Stimulated activated CD8-positive, alpha-beta memory T cell treated with anti-CD3 and anti-CD28 coated beads, Interleukin-15, amount 100 ng/mL, for 1 hour (primary cell): Measurements from ENCODE around the gene ARHGAP28.

Experiments
- DNase-seq: peaks from one replicate; pipeline ENCODE4 v3.0.0-alpha.2; 2020; ENCODE audit warnings: low read depth

ARHGAP28 gene

GRCh38 chr18:6732952-6733351 is 3.4 kb downstream of the ARHGAP28 start:
- no peak for DNase-seq

GRCh38 chr18:6733758-6734157 is 4.2 kb downstream of the ARHGAP28 start:
- no peak for DNase-seq

DNA sequence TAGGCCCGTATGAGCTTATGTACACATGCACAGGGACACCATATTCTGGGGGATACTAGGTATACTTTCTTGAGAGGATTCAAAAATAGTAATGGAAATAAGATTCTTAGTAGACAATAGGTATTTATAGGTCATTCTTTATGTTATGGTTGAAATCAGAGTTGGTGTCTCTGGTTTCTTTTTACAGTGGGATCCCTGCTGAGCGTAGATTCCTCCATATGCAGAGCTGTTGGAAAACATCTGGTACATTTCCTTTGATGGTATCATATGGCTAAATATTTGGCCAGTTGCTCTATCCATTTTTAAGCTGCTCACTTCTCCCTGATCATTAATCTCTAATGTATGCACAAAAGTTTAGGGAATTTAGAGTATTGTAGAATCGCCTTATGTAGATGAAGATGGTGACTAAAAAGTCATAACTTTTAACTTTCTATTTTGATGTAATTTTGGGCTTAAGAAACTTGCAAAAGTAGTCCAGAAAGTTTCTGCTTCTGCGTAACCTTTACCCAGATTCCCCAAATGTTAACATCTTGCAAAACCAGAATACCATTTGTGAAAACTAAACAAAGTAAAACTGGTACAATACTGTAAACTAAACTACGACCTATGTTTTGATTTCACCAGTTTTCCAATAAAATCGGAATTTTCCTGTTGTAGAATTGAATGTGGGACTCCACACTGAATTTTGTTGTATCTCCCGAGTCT is 5.4 kb downstream of the ARHGAP28 start:
- no peak for DNase-seq

DNA sequence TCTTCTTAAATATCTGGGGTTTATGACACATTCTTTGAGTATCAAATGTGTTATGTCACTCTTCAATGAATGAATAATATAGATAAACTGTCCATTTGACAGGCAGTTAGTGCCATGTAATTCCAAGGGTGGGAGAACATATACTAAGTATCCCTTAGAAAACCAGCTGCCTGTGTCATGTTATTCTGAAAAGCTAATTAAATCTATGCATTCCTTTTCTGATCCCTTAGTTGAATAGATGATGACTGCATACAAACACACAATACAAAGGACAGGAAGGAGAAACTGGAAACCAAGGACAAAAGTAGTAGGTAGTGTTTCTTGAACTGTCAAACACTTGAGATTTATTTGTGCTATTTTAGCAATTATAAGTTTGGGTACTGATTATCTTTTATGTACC is 8.3 kb downstream of the ARHGAP28 start:
- DNase-seq: no peak

DNA sequence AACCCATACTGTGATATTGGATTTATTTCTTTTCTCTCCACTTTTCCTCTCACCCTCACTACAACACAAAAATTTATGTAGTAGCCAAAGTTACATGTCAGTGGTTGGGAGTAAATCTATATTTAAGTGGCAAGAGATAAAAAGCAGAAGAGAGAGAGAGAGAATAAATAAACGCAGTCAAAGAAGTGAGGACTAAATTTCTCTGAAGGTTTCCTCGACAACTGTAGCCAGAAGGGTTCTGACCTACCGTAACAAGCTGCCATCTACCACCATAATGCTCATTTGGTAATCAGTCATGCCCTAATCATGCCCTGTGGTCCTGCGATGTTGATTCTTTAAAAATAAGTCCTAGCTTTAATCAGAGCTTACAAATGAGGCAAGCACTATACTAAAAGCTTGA is 9.1 kb downstream of the ARHGAP28 start:
- no peak for DNase-seq

- no peak for DNase-seq
Measured at GRCh38 chr18:6741232-6741663, 11.7 kb downstream of the ARHGAP28 start.

DNA sequence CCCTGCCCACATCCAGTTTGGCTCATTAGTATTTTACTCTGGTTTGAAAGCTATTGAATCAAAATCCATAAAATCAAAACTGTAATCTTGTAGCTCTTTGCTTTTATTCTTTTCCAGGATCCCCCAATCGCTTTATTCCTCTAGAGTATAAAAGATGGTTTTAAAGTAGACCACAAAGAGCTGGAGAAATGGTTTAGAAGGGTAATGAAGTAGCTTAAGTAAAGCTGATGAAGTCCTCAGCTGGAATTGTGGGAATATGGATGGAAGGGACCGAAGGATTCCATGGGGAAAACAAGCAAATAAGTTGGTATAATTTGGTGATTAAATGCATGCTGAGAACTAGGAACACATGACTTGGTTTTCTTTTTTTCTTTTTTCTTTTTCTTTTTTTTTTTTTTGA is 12.3 kb downstream of the ARHGAP28 start:
- DNase-seq: no peak

- DNase-seq: no peak
Measured at GRCh38 chr18:6743999-6744398, 14.5 kb downstream of the ARHGAP28 start.

- DNase-seq: no peak
Measured at GRCh38 chr18:6744816-6745455, 15.4 kb downstream of the ARHGAP28 start.

DNA sequence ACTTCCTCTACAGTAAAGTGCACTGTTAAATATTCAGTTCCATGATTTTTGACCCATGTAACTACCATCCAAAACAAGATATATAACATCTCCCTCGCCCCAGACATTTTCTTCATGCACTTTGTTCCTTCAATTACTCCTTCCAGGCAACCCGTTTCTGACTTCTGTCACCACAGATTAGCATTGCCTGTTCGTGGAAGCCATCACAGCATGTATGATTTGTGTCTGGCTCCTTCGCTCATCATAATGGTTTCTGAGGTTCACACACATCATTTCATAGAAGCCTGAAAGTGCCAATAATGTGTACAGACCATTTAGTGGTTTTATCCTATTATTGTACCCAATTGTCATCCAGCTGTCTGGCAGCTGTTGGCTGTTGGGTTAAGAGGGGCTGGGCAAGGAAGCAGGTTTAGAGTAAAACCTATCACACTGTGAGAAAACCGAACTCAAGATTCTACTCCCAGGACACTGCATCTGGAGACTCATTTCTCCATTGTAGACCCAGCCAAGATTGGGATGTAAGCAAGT is 16.1 kb downstream of the ARHGAP28 start:
- DNase-seq: no peak

DNA sequence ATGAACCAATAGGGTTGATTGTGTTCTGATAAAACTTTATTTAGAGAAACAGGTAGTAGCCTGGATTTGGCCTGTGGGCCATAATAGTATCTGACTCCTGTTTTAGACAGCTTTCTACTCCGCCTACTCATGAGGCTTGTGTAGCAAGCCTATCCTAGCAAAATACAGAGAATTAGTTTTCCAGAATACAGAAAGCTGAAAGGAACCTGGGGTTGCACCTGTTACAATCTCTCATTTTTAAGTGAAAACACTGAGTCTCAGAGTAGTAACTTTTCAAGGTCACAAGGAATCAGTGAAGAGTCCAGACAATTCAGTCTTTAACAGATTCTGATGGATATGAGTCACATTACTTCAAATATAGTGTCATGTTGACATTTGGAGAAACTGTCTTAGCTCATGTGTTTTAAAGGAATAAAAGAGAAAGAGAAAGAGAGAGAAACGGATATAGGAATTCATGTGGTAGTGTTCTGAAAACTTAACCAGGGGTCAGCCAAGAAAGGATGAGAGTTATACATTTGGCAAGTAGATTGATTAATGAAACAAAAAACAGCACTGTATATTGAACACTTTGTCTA is 17.0 kb downstream of the ARHGAP28 start:
- DNase-seq: no peak

GRCh38 chr18:6747646-6748045 is 18.1 kb downstream of the ARHGAP28 start:
- no peak for DNase-seq

GRCh38 chr18:6748241-6748640 is 18.7 kb downstream of the ARHGAP28 start:
- no peak for DNase-seq

DNA sequence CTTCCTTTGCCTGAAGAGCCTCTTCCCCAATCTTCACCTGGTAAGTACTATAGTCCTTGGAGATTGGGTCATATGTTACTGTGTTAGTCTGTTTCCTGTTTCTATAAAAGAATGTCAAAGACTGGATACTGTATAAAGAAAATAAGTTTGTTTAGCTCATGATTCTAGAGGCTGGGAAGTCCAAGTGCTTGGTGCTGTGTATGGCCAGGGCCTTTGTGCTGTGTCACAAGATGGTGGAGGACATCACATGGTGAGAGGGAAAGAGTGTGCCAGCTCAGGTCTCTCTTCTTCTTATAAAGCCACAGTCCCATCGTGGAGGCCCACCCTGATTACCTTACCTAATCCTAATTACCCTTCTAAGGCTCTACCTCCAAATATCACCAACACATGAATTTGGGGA is 20.9 kb downstream of the ARHGAP28 start:
- no peak for DNase-seq

DNA sequence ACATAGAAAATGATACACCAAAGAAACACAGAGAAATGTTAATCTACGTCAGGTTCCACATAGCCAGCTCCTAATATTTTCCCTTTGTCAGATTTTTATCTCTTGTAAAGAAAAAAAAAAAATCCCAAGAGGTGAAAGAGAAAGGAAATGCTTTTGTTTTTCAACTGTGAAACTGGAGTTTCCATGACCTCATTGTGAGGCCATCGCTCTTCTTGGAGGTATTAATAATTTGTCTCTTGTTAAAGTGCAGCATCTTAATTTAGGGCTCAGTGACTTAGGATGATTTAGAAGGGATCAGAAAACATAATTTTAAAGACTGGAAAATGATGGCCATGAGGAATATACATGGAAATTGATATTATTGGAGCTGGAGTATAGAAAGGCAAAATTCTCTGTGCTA is 21.7 kb downstream of the ARHGAP28 start:
- no peak for DNase-seq

- DNase-seq: no peak
Measured at GRCh38 chr18:6752202-6752860, 22.8 kb downstream of the ARHGAP28 start.

GRCh38 chr18:6755107-6755506 is 25.6 kb downstream of the ARHGAP28 start:
- DNase-seq: no peak

GRCh38 chr18:6757931-6758330 is 28.4 kb downstream of the ARHGAP28 start:
- no peak for DNase-seq

DNA sequence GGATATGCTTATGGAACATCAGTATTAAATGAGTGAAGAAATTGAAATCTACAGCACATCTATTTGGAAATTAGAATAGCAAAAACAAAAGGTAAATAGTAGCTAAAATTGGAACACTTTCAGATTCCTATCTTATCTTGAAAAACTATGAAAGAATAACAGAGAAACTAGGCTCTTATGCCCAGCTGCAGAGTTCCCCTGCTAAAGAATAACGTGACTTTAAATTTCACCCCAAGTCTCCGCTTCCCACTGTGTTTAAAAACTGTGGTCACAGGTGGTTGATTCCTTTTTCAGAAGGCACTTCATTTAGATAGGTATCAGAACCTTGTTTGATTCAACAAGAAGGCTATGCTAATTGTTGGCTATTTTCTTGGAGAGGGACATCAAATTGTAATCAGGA is 30.1 kb downstream of the ARHGAP28 start:
- DNase-seq: no peak

GRCh38 chr18:6763524-6763923 is 34.0 kb downstream of the ARHGAP28 start:
- DNase-seq: no peak

GRCh38 chr18:6764382-6764781 is 34.9 kb downstream of the ARHGAP28 start:
- DNase-seq: no peak

- DNase-seq: no peak
Measured at GRCh38 chr18:6773777-6774176, 44.3 kb downstream of the ARHGAP28 start.

GRCh38 chr18:6775237-6775636 is 45.7 kb downstream of the ARHGAP28 start:
- no peak for DNase-seq
